GM23338 (cell line): ENCODE measurements around the gene SLC41A3. TPM values are rescaled to one million over a fixed set of nuclear protein-coding genes. Genes with fewer than 3 reads are reported as not detected.

Experiments
- ATAC-seq: fragments of 200-7000 bp; cut with Tn5 transposase; 3 replicates; pipeline ENCODE4 v1.9.1; 2020
- DNase-seq: peaks from one replicate; pipeline ENCODE4 v3.0.0-alpha.2; 2015; ENCODE audit warnings: low spot score
- H2AFZ ChIP-seq: fragments of 200-600 bp; sonication (generic); 2 replicates; pipeline ENCODE4 v1.8.0; 2016; ENCODE audit warnings: antibody characterized with exemption, mild to moderate bottlenecking, moderate library complexity
- H3F3A ChIP-seq: fragments of 200-600 bp; sonication (generic); replicated peaks from 2 replicates; pipeline ENCODE4 v1.8.0; 2017; ENCODE audit warnings: antibody characterized with exemption, mixed run types, low read depth
- H3K27ac ChIP-seq: fragments of 200-600 bp; sonication (generic); 2 replicates; pipeline ENCODE4 v1.6.1; 2016; ENCODE audit warnings: low read depth
- H3K27me3 ChIP-seq: fragments of 200-600 bp; sonication (generic); 2 replicates; pipeline ENCODE4 v1.8.0; 2016; ENCODE audit warnings: mild to moderate bottlenecking, mixed run types, moderate library complexity; ENCODE audit not compliant: insufficient read depth
- H3K36me3 ChIP-seq: fragments of 200-600 bp; sonication (generic); 2 replicates; pipeline ENCODE4 v1.8.0; 2016; ENCODE audit warnings: mild to moderate bottlenecking; ENCODE audit not compliant: insufficient read depth
- H3K4me1 ChIP-seq: fragments of 200-600 bp; sonication (generic); 2 replicates; pipeline ENCODE4 v1.8.0; 2016; ENCODE audit warnings: mild to moderate bottlenecking, moderate library complexity; ENCODE audit not compliant: insufficient read depth
- H3K4me2 ChIP-seq: fragments of 200-600 bp; sonication (generic); 2 replicates; pipeline ENCODE4 v1.7.1; 2017; ENCODE audit warnings: mixed run types
- H3K4me3 ChIP-seq: fragments of 200-600 bp; sonication (generic); 2 replicates; pipeline ENCODE4 v1.6.1; 2016; ENCODE audit warnings: mixed run types
- H3K79me2 ChIP-seq: fragments of 200-600 bp; sonication (generic); replicated peaks from 2 replicates; pipeline ENCODE4 v1.8.0; 2017; ENCODE audit warnings: mild to moderate bottlenecking; ENCODE audit not compliant: insufficient read depth
- H3K9me2 ChIP-seq: fragments of 200-600 bp; sonication (generic); 2 replicates; pipeline ENCODE4 v1.8.0; 2017; ENCODE audit not compliant: insufficient read depth
- H4K20me1 ChIP-seq: fragments of 200-600 bp; sonication (generic); replicated peaks from 2 replicates; pipeline ENCODE4 v1.8.0; 2017; ENCODE audit warnings: mild to moderate bottlenecking; ENCODE audit not compliant: insufficient read depth
- H3K27ac Mint-ChIP-seq: 2 replicates; pipeline ENCODE4 v1.8.0; 2020; ENCODE audit warnings: inconsistent platforms, mild to moderate bottlenecking, moderate library complexity, mixed read lengths
- H3K27me3 Mint-ChIP-seq: 3 replicates; pipeline ENCODE4 v1.8.0; 2022; ENCODE audit warnings: low read depth, mild to moderate bottlenecking, moderate library complexity, mixed read lengths, inconsistent platforms; ENCODE audit not compliant: insufficient read depth, poor library complexity
- H3K36me3 Mint-ChIP-seq: 3 replicates; pipeline ENCODE4 v1.8.0; 2021; ENCODE audit warnings: low read depth, mild to moderate bottlenecking, inconsistent platforms, moderate library complexity, mixed read lengths
- H3K4me1 Mint-ChIP-seq: 3 replicates; pipeline ENCODE4 v1.8.0; 2020; ENCODE audit warnings: mild to moderate bottlenecking, inconsistent platforms, mixed read lengths
- H3K4me3 Mint-ChIP-seq: 3 replicates; pipeline ENCODE4 v1.8.0; 2021; ENCODE audit warnings: moderate library complexity, mild to moderate bottlenecking, inconsistent platforms, mixed read lengths
- H3K9me3 Mint-ChIP-seq: 3 replicates; pipeline ENCODE4 v1.8.0; 2020; ENCODE audit warnings: moderate library complexity, mild to moderate bottlenecking, inconsistent platforms, mixed read lengths
- CREB1 ChIP-seq: fragments of 250-450 bp; sonication (Bioruptor Pico); IDR thresholded peaks from 2 replicates; pipeline ENCODE4 v1.5.0; 2020; ENCODE audit warnings: low read depth, mild to moderate bottlenecking, moderate library complexity
- EZH2 ChIP-seq: fragments of 200-600 bp; sonication (generic); IDR thresholded peaks from one replicate; pipeline ENCODE4 v1.8.0; 2017; ENCODE audit warnings: antibody characterized with exemption, mild to moderate bottlenecking, low read depth; ENCODE audit not compliant: unreplicated experiment
- EZH2phosphoT487 ChIP-seq: fragments of 200-600 bp; sonication (generic); IDR thresholded peaks from one replicate; pipeline ENCODE4 v1.8.1; 2018; ENCODE audit warnings: antibody characterized with exemption; ENCODE audit not compliant: unreplicated experiment
- JUNB ChIP-seq: IDR thresholded peaks from one replicate; pipeline ENCODE4 v1.6.1; 2016; ENCODE audit warnings: antibody characterized with exemption; ENCODE audit not compliant: unreplicated experiment
- NANOG ChIP-seq: IDR thresholded peaks from 2 replicates; pipeline ENCODE4 v1.6.1; 2016; ENCODE audit warnings: antibody characterized with exemption, borderline replicate concordance
- POLR2AphosphoS5 ChIP-seq: IDR thresholded peaks from 2 replicates; pipeline ENCODE4 v1.6.1; 2016; ENCODE audit warnings: antibody characterized with exemption, low read depth
- ZNF114 ChIP-seq: fragments of 250-450 bp; sonication (Bioruptor Pico); IDR thresholded peaks from 2 replicates; pipeline ENCODE4 v1.5.0; 2020; ENCODE audit warnings: mild to moderate bottlenecking, moderate library complexity
- polyA plus RNA-seq: library from polyadenylated mRNA; unstranded; fragments of >200 nt; fragmentation: Nextera tagmentation; extraction: Ambion mirVana; gene quantifications from 2 replicates; pipeline ENCODE4 v1.2.1, GENCODE V29; 2016
- total RNA-seq: library from RNA; depleted of rRNA; stranded (reverse); fragments of >200 nt; shearing (Covaris generic); gene quantifications from 2 replicates; pipeline ENCODE4 v1.2.3, GENCODE V29; 2014
- TF ChIP-seq, protein P1 (sequence below): fragments of 250-450 bp; sonication (Bioruptor Pico); IDR thresholded peaks from 2 replicates; pipeline ENCODE4 v1.5.0; 2020; ENCODE audit warnings: mild to moderate bottlenecking, moderate library complexity
- TF ChIP-seq, protein P2 (sequence below), 2 experiments: fragments of 200-600 bp in 1 of 2; sonication (generic) in 1 of 2; conservative IDR thresholded peaks; 2 replicates each; pipeline versions ENCODE4 v1.5.1 to v1.6.1; 2016 to 2017; ENCODE audit warnings: antibody characterized with exemption in 2 of 2, low read depth in 2 of 2, mild to moderate bottlenecking in 2 of 2, moderate library complexity in 1 of 2

Gene SLC41A3
- total and polyA plus RNA-seq, 2 experiments from 2014 or later = 12.1 to 29.8 TPM

DNA sequence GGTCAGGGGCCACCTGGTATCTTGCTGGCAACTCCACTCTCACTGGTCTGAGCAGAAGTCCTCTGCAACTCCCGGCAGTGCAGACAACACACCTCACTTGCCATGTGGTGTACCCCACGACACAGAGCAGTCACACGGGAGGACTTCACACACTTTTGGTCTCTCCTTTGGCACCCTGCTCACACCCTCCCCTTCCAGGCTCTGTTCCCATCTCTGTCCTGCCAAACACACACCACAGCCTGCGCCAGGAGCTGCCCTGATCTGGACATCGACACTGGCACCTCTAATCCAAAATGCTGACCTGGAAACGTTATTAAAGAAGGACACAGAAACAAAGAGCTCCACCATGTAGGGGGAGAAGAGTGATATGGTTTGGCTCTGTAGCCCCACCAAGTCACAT lies 57.2 kb downstream of the SLC41A3 start (continued):
- TF ChIP-seq EZH2phosphoT487 (no peak), CREB1 (CRISPR knock-in tag) (no peak), ZNF114 (CRISPR knock-in tag) (no peak), NANOG (no peak), EZH2 (no peak)
- TF ChIP-seq, protein P1, sequence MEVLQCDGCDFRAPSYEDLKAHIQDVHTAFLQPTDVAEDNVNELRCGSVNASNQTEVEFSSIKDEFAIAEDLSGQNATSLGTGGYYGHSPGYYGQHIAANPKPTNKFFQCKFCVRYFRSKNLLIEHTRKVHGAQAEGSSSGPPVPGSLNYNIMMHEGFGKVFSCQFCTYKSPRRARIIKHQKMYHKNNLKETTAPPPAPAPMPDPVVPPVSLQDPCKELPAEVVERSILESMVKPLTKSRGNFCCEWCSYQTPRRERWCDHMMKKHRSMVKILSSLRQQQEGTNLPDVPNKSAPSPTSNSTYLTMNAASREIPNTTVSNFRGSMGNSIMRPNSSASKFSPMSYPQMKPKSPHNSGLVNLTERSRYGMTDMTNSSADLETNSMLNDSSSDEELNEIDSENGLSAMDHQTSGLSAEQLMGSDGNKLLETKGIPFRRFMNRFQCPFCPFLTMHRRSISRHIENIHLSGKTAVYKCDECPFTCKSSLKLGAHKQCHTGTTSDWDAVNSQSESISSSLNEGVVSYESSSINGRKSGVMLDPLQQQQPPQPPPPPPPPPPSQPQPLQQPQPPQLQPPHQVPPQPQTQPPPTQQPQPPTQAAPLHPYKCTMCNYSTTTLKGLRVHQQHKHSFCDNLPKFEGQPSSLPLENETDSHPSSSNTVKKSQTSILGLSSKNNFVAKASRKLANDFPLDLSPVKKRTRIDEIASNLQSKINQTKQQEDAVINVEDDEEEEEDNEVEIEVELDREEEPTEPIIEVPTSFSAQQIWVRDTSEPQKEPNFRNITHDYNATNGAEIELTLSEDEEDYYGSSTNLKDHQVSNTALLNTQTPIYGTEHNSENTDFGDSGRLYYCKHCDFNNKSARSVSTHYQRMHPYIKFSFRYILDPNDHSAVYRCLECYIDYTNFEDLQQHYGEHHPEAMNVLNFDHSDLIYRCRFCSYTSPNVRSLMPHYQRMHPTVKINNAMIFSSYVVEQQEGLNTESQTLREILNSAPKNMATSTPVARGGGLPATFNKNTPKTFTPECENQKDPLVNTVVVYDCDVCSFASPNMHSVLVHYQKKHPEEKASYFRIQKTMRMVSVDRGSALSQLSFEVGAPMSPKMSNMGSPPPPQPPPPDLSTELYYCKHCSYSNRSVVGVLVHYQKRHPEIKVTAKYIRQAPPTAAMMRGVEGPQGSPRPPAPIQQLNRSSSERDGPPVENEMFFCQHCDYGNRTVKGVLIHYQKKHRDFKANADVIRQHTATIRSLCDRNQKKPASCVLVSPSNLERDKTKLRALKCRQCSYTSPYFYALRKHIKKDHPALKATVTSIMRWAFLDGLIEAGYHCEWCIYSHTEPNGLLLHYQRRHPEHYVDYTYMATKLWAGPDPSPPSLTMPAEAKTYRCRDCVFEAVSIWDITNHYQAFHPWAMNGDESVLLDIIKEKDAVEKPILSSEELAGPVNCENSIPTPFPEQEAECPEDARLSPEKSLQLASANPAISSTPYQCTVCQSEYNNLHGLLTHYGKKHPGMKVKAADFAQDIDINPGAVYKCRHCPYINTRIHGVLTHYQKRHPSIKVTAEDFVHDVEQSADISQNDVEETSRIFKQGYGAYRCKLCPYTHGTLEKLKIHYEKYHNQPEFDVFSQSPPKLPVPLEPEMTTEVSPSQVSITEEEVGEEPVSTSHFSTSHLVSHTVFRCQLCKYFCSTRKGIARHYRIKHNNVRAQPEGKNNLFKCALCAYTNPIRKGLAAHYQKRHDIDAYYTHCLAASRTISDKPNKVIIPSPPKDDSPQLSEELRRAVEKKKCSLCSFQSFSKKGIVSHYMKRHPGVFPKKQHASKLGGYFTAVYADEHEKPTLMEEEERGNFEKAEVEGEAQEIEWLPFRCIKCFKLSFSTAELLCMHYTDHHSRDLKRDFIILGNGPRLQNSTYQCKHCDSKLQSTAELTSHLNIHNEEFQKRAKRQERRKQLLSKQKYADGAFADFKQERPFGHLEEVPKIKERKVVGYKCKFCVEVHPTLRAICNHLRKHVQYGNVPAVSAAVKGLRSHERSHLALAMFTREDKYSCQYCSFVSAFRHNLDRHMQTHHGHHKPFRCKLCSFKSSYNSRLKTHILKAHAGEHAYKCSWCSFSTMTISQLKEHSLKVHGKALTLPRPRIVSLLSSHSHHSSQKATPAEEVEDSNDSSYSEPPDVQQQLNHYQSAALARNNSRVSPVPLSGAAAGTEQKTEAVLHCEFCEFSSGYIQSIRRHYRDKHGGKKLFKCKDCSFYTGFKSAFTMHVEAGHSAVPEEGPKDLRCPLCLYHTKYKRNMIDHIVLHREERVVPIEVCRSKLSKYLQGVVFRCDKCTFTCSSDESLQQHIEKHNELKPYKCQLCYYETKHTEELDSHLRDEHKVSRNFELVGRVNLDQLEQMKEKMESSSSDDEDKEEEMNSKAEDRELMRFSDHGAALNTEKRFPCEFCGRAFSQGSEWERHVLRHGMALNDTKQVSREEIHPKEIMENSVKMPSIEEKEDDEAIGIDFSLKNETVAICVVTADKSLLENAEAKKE (CRISPR knock-in tag) = no peak

DNA sequence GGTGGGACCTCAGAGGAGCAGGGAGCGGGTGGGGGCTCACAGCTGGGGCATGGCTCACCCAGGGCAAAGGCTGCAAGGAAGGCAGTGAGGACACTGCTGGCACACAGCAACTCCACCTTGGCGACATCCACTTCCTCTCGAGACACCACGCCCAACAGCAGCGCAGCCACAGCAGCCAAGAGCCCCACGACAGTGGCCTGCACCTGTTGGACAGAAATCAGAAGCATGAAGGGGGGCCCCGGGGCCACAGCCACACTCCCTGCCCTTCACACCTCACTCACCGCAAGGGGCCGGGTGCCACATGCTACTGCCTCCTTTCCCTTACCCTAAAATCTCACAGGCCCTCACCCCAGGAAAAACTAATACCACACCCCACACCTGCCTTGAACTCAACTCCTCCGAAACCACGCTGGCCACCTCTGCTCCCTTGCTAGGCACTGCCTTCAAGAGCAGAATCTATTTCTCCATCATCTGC lies 57.6 kb downstream of the SLC41A3 start:
- H3K9me2 ChIP-seq = peaks cover 4% of the 10 kb centered on the region; the same call in 1 of the 2 replicates
- Mint-ChIP-seq H3K9me3 (peaks cover 34% of the 10 kb centered on the region), H3K4me3 (no peak overlapping the region; the same call in 2 of the 3 replicates), H3K27me3 (peaks cover 20% of the 10 kb centered on the region), H3K4me1 (peaks cover 19% of the 10 kb centered on the region), H3K36me3 (peaks cover 44% of the 10 kb centered on the region), H3K27ac (no peak overlapping the region)
- no peaks in the 10 kb centered on the region for H3F3A ChIP-seq
- H2AFZ ChIP-seq = no peak overlapping the region
- no peak overlapping the region for H3K27ac ChIP-seq
- H4K20me1 ChIP-seq = no peaks in the 10 kb centered on the region
- DNase-seq (no peak), ATAC-seq (no peak)
- no peaks in the 10 kb centered on the region for H3K27me3 ChIP-seq
- H3K79me2 ChIP-seq = no peaks in the 10 kb centered on the region
- no peak overlapping the region for H3K4me2 ChIP-seq
- no peak overlapping the region for H3K4me3 ChIP-seq
- peaks cover 14% of the 10 kb centered on the region for H3K4me1 ChIP-seq
- H3K36me3 ChIP-seq = peaks cover 9% of the 10 kb centered on the region
- no peak for TF ChIP-seq ZNF114 (CRISPR knock-in tag)
- TF ChIP-seq NANOG = no peak
- TF ChIP-seq JUNB = no peak
- TF ChIP-seq, protein P2, sequence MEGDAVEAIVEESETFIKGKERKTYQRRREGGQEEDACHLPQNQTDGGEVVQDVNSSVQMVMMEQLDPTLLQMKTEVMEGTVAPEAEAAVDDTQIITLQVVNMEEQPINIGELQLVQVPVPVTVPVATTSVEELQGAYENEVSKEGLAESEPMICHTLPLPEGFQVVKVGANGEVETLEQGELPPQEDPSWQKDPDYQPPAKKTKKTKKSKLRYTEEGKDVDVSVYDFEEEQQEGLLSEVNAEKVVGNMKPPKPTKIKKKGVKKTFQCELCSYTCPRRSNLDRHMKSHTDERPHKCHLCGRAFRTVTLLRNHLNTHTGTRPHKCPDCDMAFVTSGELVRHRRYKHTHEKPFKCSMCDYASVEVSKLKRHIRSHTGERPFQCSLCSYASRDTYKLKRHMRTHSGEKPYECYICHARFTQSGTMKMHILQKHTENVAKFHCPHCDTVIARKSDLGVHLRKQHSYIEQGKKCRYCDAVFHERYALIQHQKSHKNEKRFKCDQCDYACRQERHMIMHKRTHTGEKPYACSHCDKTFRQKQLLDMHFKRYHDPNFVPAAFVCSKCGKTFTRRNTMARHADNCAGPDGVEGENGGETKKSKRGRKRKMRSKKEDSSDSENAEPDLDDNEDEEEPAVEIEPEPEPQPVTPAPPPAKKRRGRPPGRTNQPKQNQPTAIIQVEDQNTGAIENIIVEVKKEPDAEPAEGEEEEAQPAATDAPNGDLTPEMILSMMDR (conservative IDR thresholded peaks at IDR 0.05; ENCODE audit: low read depth in 2 of 2) = no peak
- no peak for TF ChIP-seq EZH2
- no peak for TF ChIP-seq POLR2AphosphoS5
